H9 (cell line): ENCODE measurements around the gene TRAF3. TPM values are rescaled to one million over a fixed set of nuclear protein-coding genes. Genes with fewer than 3 reads are reported as not detected.

Experiments
- DNase-seq: peaks from one replicate; pipeline ENCODE4 v3.0.0-alpha.2; 2017
- H2AFZ ChIP-seq: one replicate; pipeline ENCODE4 v1.6.1; 2013; ENCODE audit warnings: mild to moderate bottlenecking, low read length, control low read depth, moderate library complexity
- H2AK5ac ChIP-seq: 2 replicates; pipeline ENCODE4 v1.6.1; 2013; ENCODE audit warnings: low read length, control low read depth, mixed read lengths; ENCODE audit not compliant: insufficient read length
- H2BK120ac ChIP-seq: one replicate; pipeline ENCODE4 v1.6.1; 2013; ENCODE audit warnings: low read depth, mild to moderate bottlenecking, low read length, control low read depth, inconsistent platforms; ENCODE audit not compliant: poor library complexity, severe bottlenecking
- H2BK12ac ChIP-seq: 2 replicates; pipeline ENCODE4 v1.6.1; 2013; ENCODE audit warnings: low read length, control low read depth, mixed read lengths, low read depth; ENCODE audit not compliant: insufficient read length
- H2BK15ac ChIP-seq: 2 replicates; pipeline ENCODE4 v1.6.1; 2013; ENCODE audit warnings: low read depth, low read length, control low read depth
- H2BK20ac ChIP-seq: one replicate; pipeline ENCODE4 v1.6.1; 2013; ENCODE audit warnings: low read depth, mild to moderate bottlenecking, low read length, control low read depth, inconsistent platforms; ENCODE audit not compliant: poor library complexity, severe bottlenecking
- H2BK5ac ChIP-seq: 2 replicates; pipeline ENCODE4 v1.6.1; 2013; ENCODE audit warnings: low read length, control low read depth, mixed read lengths; ENCODE audit not compliant: insufficient read length
- H3K14ac ChIP-seq: 2 replicates; pipeline ENCODE4 v1.6.1; 2013; ENCODE audit warnings: low read length, control low read depth; ENCODE audit not compliant: insufficient read depth
- H3K18ac ChIP-seq: 2 replicates; pipeline ENCODE4 v1.6.1; 2013; ENCODE audit warnings: low read depth, mild to moderate bottlenecking, mixed read lengths, low read length, control low read depth; ENCODE audit not compliant: insufficient read length
- H3K23ac ChIP-seq: 2 replicates; pipeline ENCODE4 v1.6.1; 2013; ENCODE audit warnings: low read length, control low read depth, mixed read lengths, low read depth; ENCODE audit not compliant: insufficient read length
- H3K23me2 ChIP-seq: 2 replicates; pipeline ENCODE4 v1.6.1; 2013; ENCODE audit warnings: low read depth, mild to moderate bottlenecking, mixed read lengths, low read length, control low read depth; ENCODE audit not compliant: insufficient read length, poor library complexity, severe bottlenecking
- H3K27ac ChIP-seq: 2 replicates; pipeline ENCODE4 v1.5.1; 2013; ENCODE audit warnings: low read length, control low read depth, mixed read lengths, low read depth; ENCODE audit not compliant: insufficient read length
- H3K27me3 ChIP-seq: 2 replicates; pipeline ENCODE4 v1.6.1; 2013; ENCODE audit warnings: low read length, control low read depth, inconsistent platforms; ENCODE audit not compliant: insufficient read depth
- H3K4ac ChIP-seq: 2 replicates; pipeline ENCODE4 v1.6.1; 2013; ENCODE audit warnings: low read depth, mild to moderate bottlenecking, control low read depth, inconsistent platforms, low read length, moderate library complexity
- H3K4me1 ChIP-seq: 2 replicates; pipeline ENCODE4 v1.6.1; 2013; ENCODE audit warnings: low read length, control low read depth, inconsistent platforms; ENCODE audit not compliant: insufficient read depth
- H3K4me2 ChIP-seq: 2 replicates; pipeline ENCODE4 v1.6.1; 2013; ENCODE audit warnings: low read length, control low read depth, mixed read lengths; ENCODE audit not compliant: insufficient read length, insufficient read depth
- H3K56ac ChIP-seq: 2 replicates; pipeline ENCODE4 v1.6.1; 2013; ENCODE audit warnings: low read depth, mild to moderate bottlenecking, mixed read lengths, low read length, control low read depth; ENCODE audit not compliant: insufficient read length
- H3K79me1 ChIP-seq: 2 replicates; pipeline ENCODE4 v1.6.1; 2013; ENCODE audit warnings: low read depth, mild to moderate bottlenecking, moderate library complexity, low read length, control low read depth, inconsistent platforms; ENCODE audit not compliant: insufficient read depth, poor library complexity, severe bottlenecking
- H3K79me2 ChIP-seq: 2 replicates; pipeline ENCODE4 v1.6.1; 2013; ENCODE audit warnings: low read length, control low read depth, inconsistent platforms; ENCODE audit not compliant: insufficient read depth
- H3K9ac ChIP-seq: 2 replicates; pipeline ENCODE4 v1.6.1; 2013; ENCODE audit warnings: low read length, control low read depth, mixed read lengths; ENCODE audit not compliant: insufficient read length; ENCODE audit errors: extremely low read depth
- H3K9me3 ChIP-seq: one replicate; pipeline ENCODE4 v1.6.1; 2013; ENCODE audit warnings: low read depth, low read length, inconsistent platforms; ENCODE audit not compliant: control insufficient read depth
- H3T11ph ChIP-seq: one replicate; pipeline ENCODE4 v1.6.1; 2013; ENCODE audit warnings: mild to moderate bottlenecking, low read length, control low read depth, inconsistent platforms
- H4K20me1 ChIP-seq: one replicate; pipeline ENCODE4 v1.6.1; 2013; ENCODE audit not compliant: control insufficient read depth, insufficient read length, insufficient read depth
- H4K5ac ChIP-seq: 2 replicates; pipeline ENCODE4 v1.6.1; 2013; ENCODE audit warnings: low read depth, mild to moderate bottlenecking, mixed read lengths, low read length, control low read depth; ENCODE audit not compliant: insufficient read length
- H4K8ac ChIP-seq: replicated peaks from 2 replicates; pipeline ENCODE4 v1.6.1; 2013; ENCODE audit warnings: low read length, control low read depth, mixed read lengths, low read depth; ENCODE audit not compliant: insufficient read length
- H4K91ac ChIP-seq: 2 replicates; pipeline ENCODE4 v1.6.1; 2013; ENCODE audit warnings: low read depth, mild to moderate bottlenecking, moderate library complexity, mixed read lengths, low read length, control low read depth; ENCODE audit not compliant: insufficient read length
- H3K27ac Mint-ChIP-seq, 3 experiments: 2 replicates in 2 of 3; 3 replicates in 1 of 3; pipeline ENCODE4 v1.8.0; 2020 to 2021; ENCODE audit warnings: mixed read lengths in 3 of 3, mild to moderate bottlenecking in 1 of 3, moderate library complexity in 1 of 3
- H3K27me3 Mint-ChIP-seq: 2 replicates; pipeline ENCODE4 v1.8.0; 2021; ENCODE audit warnings: low read depth, mild to moderate bottlenecking, moderate library complexity, mixed read lengths
- H3K36me3 Mint-ChIP-seq, 3 experiments: 2 replicates in 2 of 3; 3 replicates in 1 of 3; pipeline ENCODE4 v1.8.0; 2020 to 2021; ENCODE audit warnings: low read depth in 3 of 3, mixed read lengths in 3 of 3; ENCODE audit not compliant: insufficient read depth in 1 of 3
- H3K4me1 Mint-ChIP-seq, 2 experiments: 2 replicates each; pipeline ENCODE4 v1.8.0; 2020; ENCODE audit warnings: mixed read lengths in 2 of 2
- H3K4me3 Mint-ChIP-seq, 2 experiments: 2 replicates in 1 of 2; 3 replicates in 1 of 2; pipeline ENCODE4 v1.8.0; 2020 to 2021; ENCODE audit warnings: mild to moderate bottlenecking in 2 of 2, mixed read lengths in 2 of 2, moderate library complexity in 1 of 2
- H3K9me3 Mint-ChIP-seq, 2 experiments: 2 replicates in 1 of 2; 3 replicates in 1 of 2; pipeline ENCODE4 v1.8.0; 2020; ENCODE audit warnings: mild to moderate bottlenecking in 2 of 2, mixed read lengths in 2 of 2, moderate library complexity in 1 of 2
- WGBS: extraction: QIAGEN DNeasy Blood & Tissue Kit; methylation state at CpG from one replicate; pipeline ENCODE4 v1.1.7; 2013; ENCODE audit warnings: missing lambda C conversion rate, low lambda C conversion rate, mixed read lengths; ENCODE audit not compliant: insufficient read length; ENCODE audit errors: extremely low coverage; 5-methylcytosine and 5-hydroxymethylcytosine counted together
- total RNA-seq: library from RNA; stranded (reverse); gene quantifications from 2 replicates; pipeline ENCODE4 v1.2.1, GENCODE V29; 2021
- TF ChIP-seq, protein P1 (sequence below): fragments of 200-600 bp; sonication (generic); conservative IDR thresholded peaks from 3 replicates; pipeline ENCODE4 v1.8.0; 2021; ENCODE audit warnings: antibody characterized with exemption, mild to moderate bottlenecking

TRAF3 gene
- total RNA-seq, 1 experiment from 2014 or later, result 9.6 TPM

DNA sequence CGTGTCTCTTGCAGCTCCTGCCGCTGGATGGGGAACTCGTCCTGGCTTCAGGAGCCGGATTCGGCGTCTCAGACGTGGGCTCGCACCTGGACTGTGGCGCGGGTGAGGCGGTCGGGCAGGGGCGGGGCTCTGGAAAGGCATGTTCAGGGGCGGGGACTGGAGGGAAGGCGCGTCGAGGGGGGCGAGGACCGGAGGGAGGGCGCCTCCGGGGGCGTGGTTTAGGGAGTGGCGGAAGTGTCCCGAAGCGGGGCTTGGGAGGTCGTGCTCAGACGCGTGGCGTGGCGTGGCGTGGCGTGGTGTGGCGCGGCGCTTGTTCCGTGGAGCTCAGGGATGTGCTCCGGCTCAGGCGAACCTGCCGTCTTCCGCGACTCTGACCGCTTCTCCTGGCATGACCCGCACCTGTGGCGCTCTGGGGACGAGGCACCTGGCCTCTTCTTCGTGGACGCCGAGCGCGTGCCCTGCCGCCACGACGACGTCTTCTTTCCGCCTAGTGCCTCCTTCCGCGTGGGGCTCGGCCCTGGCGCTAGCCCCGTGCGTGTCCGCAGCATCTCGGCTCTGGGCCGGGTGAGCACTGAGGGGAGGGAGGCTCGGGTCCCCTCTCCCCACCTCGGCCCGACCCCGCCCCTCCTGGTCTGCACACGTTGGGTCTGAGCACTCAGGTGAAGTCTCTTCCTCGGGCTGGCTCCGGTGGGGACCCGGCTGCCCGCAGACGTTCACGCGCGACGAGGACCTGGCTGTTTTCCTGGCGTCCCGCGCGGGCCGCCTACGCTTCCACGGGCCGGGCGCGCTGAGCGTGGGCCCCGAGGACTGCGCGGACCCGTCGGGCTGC lies 151.4 kb downstream of the TRAF3 start:
- Mint-ChIP-seq H3K27me3 (peaks cover 51% of the 10 kb centered on the region), H3K4me1 (peaks cover 15 to 19% of the 10 kb centered on the region in 2 experiments), H3K4me3 (peak overlapping the region; percentile 68 to 87), H3K9me3 (no peaks in the 10 kb centered on the region; a peak in 1 of 5 replicates), H3K36me3 (peaks cover 2 to 13% (median 6%) of the 10 kb centered on the region in 3 experiments; a peak in 6 of 7 replicates), H3K27ac (no peak overlapping the region)
- Histone ChIP-seq H4K8ac (no peak overlapping the region), H2AK5ac (no peak overlapping the region), H3K14ac (no peak overlapping the region; the same call in 1 of the 2 replicates), H4K20me1 (no peaks in the 10 kb centered on the region), H3K4me2 (peak overlapping the region; percentile 60), H3K27me3 (peaks cover 22% of the 10 kb centered on the region), H2BK120ac (no peak overlapping the region), H3K9ac (no peak overlapping the region), H2AFZ (no peak overlapping the region), H2BK12ac (no peak overlapping the region), H4K91ac (no peak overlapping the region), H3K56ac (no peak overlapping the region), H3T11ph (no peak overlapping the region), H3K9me3 (no peaks in the 10 kb centered on the region), H2BK20ac (no peak overlapping the region), H3K27ac (no peak overlapping the region), H3K79me2 (no peaks in the 10 kb centered on the region), H2BK5ac (no peak overlapping the region), H3K79me1 (no peaks in the 10 kb centered on the region), H3K23me2 (peaks cover 25% of the 10 kb centered on the region), H3K4ac (no peak overlapping the region), H3K23ac (no peak overlapping the region), H4K5ac (no peak overlapping the region), H3K18ac (no peak overlapping the region), H3K4me1 (no peaks in the 10 kb centered on the region), H2BK15ac (no peak overlapping the region)
- TF ChIP-seq, protein P1, sequence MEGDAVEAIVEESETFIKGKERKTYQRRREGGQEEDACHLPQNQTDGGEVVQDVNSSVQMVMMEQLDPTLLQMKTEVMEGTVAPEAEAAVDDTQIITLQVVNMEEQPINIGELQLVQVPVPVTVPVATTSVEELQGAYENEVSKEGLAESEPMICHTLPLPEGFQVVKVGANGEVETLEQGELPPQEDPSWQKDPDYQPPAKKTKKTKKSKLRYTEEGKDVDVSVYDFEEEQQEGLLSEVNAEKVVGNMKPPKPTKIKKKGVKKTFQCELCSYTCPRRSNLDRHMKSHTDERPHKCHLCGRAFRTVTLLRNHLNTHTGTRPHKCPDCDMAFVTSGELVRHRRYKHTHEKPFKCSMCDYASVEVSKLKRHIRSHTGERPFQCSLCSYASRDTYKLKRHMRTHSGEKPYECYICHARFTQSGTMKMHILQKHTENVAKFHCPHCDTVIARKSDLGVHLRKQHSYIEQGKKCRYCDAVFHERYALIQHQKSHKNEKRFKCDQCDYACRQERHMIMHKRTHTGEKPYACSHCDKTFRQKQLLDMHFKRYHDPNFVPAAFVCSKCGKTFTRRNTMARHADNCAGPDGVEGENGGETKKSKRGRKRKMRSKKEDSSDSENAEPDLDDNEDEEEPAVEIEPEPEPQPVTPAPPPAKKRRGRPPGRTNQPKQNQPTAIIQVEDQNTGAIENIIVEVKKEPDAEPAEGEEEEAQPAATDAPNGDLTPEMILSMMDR, result no peak
- WGBS, result no CpG with 5 or more reads among the region's 94 CpGs
- DNase-seq, result peak; percentile 88
